HFF-Myc (cell line): ENCODE data around the gene ZNF333.

ENCODE experiments used
- DNase-seq: peaks from one replicate; pipeline ENCODE4 v3.0.0-alpha.2; 2011; ENCODE audit warnings: low read depth; ENCODE audit errors: extremely low read depth
- H3K4me3 ChIP-seq: replicated peaks from 2 replicates; pipeline ENCODE4 v1.5.1; 2011; ENCODE audit warnings: low read depth, mild to moderate bottlenecking, control low read depth, low read length
- CTCF ChIP-seq: IDR thresholded peaks from 2 replicates; pipeline ENCODE4 v1.5.1; 2012; ENCODE audit warnings: mild to moderate bottlenecking, low read depth, low read length, control low read depth; ENCODE audit errors: missing control alignments

The ZNF333 gene

DNA sequence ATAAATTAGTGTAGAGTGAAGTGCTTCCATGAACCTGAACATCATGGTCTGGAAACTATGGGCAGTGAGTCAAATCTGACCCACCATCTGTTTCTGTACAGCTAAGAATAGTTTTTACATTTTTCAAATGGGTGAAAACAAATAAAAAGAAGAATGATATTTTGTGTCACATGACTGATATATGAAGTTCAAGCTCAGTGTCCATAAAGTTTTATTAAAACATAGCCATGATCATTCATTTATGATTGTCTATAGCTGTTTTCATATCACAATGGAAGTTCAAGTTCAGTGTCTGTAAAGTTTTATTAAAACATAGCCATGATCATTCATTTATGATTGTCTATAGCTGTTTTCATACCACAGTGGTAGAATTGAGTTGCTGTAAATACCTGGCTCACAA lies 42.7 kb downstream of the ZNF333 start:
- no peak for DNase-seq
- H3K4me3 ChIP-seq: no peak overlapping the region
- TF ChIP-seq CTCF: no peak

GRCh38 chr19:14733574-14733973 lies 43.7 kb downstream of the ZNF333 start:
- TF ChIP-seq CTCF: no peak
- DNase-seq: no peak
- H3K4me3 ChIP-seq: no peak overlapping the region

GRCh38 chr19:14735915-14736314 lies 46.1 kb downstream of the ZNF333 start:
- no peak for DNase-seq
- no peak overlapping the region for H3K4me3 ChIP-seq
- TF ChIP-seq CTCF: no peak

- H3K4me3 ChIP-seq: no peak overlapping the region
- TF ChIP-seq CTCF: no peak
- DNase-seq: no peak
Measured at GRCh38 chr19:14746886-14747285, 57.0 kb downstream of the ZNF333 start.

- H3K4me3 ChIP-seq: no peak overlapping the region
- DNase-seq: no peak
- no peak for TF ChIP-seq CTCF
Measured at GRCh38 chr19:14748601-14749000, 58.8 kb downstream of the ZNF333 start.

- TF ChIP-seq CTCF: no peak
- H3K4me3 ChIP-seq: no peak overlapping the region
- no peak for DNase-seq
Measured at GRCh38 chr19:14758816-14759215, 69.0 kb downstream of the ZNF333 start.

DNA sequence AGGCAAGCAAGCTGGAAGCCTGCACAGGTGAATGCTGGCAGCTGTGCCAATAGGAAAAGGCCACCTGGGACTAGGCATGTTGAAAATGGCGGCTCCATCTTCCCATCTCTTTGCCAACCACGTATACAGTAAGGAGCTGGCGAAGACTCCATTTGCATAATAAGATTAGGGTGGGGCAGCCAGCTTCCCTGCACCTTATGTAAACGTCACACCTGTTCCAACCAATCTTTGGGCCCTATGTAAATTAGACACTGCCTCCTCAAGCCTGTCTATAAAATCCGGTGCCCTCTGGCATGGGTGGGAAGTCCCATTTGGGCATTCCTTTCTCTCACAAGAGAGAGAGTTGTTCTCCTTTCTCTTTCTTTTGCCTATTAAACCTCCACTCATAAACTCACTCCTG lies 71.8 kb downstream of the ZNF333 start:
- no peak for TF ChIP-seq CTCF
- DNase-seq: no peak
- no peak overlapping the region for H3K4me3 ChIP-seq
